HG03025 (cell line): ENCODE data around the gene BOC.

Experiments used
- ATAC-seq: cut with Tn5 transposase; IDR thresholded peaks from one replicate; pipeline ENCODE4 v1.9.1; 2021; ENCODE audit warnings: mild to moderate bottlenecking, moderate library complexity; ENCODE audit not compliant: unreplicated experiment, low FRiP score

BOC gene

GRCh38 chr3:113268942-113269341 is 57.6 kb downstream of the BOC start:
- ATAC-seq: no peak

DNA sequence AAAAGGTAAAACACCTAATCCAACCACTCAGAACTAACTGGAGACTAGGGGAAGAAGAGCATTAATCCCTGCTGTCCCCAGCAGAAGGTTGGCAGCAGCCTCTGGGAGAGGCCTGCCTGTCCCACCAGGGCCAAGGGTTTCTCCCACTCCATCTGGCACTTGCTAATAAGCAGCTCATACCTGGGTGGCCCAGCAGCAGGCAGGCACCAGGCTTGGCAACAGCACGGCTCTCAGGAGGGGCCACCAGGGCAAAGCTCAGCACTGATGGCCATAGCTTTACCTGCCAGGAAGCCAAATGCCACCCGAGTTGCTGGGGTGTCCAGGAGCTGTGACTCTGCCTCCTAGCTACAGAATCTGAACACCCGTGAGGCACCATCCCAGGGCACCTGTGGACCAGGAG is 58.3 kb downstream of the BOC start:
- no peak for ATAC-seq

GRCh38 chr3:113270068-113270467 is 58.7 kb downstream of the BOC start:
- ATAC-seq: no peak

DNA sequence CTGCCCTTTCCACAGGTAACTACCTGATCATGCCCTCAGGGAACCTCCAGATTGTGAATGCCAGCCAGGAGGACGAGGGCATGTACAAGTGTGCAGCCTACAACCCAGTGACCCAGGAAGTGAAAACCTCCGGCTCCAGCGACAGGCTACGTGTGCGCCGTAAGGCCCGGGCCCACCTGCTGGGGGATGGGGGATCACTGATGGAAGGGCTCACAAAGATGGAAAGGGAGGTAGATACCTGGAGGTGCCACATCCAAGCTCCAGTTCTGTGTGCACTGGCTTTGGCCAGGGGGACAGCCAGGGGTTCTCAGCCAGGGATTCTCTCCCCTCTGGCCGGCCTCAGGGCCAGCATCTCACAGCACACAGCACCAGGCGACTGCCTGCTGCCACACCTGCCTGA is 59.4 kb downstream of the BOC start:
- ATAC-seq: no peak

DNA sequence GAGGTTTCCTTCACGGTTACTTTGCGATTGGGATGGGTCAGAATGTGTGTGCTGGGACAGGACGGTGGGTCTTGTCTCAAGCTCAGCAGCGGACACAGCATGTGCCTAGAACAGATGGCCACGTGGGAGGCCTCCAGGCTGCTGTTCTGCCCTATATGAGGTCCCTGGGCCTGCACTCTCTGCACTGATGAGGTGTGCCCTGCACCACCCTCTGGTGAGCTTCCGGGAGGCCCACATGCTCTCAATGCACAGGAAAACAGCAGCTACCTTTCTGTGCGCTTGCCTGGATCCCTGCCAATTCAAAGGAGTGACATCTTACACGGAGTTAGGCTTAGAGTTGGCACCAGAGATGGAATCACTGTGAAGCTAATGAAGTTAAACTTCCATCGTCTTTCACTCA is 59.8 kb downstream of the BOC start:
- ATAC-seq: no peak

DNA sequence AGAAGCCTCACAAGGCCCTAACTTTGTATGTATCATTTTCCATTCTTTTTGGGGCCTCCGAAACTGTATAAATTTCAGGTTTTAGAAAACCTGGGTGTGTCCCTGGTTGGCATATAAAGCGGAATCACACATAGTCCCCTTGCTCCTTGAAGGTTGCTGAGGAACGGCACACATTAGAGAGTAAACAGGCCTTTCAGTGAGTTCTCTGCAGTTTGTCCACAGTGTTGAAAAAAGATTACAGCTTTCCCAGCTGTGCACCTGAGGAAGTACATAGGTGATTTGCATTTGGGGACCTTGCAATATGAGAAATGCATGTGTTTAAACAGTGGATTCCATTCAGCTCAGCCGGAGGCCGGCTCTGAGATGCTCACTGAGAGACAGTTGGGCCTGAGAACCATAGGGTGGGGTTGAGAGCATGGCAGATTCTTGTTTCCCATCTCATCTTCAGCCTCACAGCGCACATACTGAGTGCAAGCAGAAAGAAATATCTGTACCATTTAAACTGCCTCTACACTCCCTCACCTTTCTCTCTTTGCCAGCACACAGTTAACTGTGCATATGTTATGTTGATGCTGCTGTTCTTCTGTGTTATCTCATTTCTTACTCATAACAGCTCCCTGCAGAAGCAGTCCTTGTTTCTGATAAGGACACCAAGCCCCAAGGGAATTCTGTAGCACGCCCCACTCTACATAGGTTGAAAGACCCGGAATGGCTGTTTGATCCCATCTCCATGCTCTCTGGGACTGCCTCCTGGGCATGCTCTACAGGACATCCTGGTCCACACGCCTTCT is 60.4 kb downstream of the BOC start:
- no peak for ATAC-seq

GRCh38 chr3:113272385-113272779 is 61.0 kb downstream of the BOC start:
- ATAC-seq: no peak

DNA sequence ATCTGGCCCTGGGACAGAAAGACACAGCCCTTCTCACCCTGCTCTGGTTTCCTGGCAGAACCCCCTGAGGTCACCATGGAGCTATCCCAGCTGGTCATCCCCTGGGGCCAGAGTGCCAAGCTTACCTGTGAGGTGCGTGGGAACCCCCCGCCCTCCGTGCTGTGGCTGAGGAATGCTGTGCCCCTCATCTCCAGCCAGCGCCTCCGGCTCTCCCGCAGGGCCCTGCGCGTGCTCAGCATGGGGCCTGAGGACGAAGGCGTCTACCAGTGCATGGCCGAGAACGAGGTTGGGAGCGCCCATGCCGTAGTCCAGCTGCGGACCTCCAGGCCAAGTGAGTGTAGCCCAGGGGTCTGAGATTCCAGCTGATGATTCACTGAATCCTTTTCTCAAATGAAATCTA is 61.7 kb downstream of the BOC start:
- no peak for ATAC-seq

GRCh38 chr3:113273604-113274378 is 62.4 kb downstream of the BOC start:
- no peak for ATAC-seq

GRCh38 chr3:113274425-113275257 is 63.3 kb downstream of the BOC start:
- no peak for ATAC-seq

- ATAC-seq: no peak
These were observed 63.9 kb downstream of the BOC start for GRCh38 chr3:113275258-113275556.

DNA sequence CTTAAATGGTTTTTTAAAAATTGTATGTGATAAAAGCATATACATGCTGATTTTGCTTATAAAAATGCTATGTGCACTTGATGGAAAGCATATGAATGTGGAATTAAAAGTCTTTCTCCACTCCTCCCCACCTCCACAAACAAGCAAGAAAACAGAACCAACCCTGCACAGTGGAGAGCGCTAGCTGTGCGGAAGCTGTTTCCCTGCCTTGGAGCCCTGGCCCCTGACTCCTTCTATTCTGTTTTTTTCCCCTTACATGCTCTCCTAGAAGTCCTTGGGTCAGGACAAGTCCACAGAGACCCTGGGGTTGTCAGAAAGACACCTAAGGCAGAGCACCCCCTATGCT is 64.2 kb downstream of the BOC start:
- no peak for ATAC-seq

DNA sequence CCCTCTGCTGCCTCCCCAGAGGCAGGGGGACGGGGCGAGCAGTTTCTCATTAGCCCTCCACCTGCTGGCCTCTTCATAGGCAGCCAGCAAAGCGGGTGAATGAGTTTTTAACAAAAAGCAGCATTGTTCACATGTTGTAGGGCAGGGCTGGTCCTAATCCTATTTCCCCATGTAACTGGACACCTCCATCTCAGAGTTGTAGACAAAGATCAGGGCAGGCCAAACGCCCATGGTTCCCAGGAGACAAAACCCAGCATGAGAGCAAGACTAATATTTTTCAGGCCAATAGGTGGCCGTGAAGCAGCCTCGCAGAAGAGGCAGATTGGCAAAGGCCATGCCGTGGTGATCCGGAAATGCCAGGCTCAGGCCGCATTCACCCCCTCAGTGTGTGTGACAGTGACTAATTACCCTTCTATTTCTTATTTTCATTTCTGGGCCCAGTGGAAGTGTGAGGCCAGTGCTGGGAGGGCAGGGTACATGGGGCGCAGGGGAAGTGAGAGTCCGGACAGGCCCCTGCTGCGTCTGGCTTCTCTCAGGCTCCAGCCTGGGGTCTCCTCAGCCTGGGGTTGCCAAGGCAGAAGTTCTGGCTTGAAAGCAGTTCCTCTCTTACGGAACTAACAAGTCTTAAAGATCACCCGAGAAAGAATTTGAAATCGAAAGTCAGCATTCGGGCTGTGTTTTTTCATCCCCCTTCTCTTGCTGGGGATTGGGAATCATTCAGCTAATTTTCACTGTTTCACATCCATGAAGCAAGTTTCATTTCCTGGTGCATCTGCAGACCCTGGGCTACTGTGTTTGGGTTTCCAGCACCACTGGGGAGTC is 64.8 kb downstream of the BOC start:
- peak; percentile 64 for ATAC-seq

DNA sequence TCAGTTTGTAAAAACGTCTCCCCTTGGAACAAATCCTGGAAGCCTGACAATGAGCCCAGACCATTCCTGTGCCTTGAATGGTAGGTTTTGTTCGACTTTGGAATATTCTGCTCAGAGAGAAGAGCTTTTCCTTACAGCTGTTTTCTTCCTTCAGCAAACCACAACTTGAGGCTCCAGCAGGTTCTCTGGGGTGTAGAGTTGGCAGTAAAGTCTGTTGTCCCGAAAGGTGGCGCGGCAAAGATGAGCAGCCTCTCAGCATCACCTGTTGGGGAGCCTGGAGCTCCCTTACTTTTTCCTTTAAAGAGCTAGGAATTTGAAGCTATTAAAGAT is 65.4 kb downstream of the BOC start:
- no peak for ATAC-seq

DNA sequence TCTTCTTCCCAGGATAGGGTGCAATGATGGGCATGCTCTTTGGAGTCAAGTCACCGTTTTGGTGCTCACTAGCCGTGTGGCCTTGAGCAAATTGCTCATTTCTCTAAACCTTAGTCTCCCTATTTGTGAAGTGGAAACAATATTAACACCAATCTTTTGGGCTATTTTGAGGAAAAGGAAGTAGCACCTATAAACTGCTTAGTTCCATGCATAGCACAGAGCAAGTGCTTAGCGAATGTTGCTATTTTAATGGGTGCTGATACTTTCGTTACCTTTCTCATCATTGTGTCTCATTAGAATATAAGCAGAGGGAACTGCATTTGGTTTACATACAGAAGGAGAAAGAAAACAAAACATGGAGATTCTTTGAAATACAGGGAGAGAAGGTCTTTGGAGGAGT is 66.1 kb downstream of the BOC start:
- no peak for ATAC-seq

DNA sequence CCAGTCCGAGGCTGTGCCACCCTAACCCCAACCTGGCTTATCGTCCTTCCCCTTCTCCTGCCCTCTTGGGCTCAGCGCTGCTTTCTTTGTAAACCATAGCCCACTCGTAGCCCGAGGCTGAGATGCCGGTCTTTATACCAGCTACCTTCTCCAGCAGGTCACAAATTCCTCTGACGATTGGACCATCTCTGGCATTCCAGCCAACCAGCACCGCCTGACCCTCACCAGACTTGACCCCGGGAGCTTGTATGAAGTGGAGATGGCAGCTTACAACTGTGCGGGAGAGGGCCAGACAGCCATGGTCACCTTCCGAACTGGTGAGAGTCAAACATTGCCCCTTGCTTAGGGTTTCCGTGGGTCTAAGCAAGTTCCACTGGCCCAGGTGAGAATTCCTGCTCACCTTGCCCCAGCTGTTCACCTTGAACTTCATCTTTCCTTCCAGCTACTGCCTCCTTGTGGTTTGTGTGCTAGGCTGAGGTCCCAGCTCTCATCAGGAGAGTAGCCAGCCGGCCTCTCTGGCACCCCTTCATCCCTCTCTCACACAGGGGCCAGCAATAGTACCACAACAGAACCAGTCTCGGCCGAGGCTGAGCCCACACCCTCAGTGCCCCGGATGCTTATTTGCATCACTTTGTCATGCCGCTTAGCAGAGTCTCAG is 66.7 kb downstream of the BOC start:
- no peak for ATAC-seq

DNA sequence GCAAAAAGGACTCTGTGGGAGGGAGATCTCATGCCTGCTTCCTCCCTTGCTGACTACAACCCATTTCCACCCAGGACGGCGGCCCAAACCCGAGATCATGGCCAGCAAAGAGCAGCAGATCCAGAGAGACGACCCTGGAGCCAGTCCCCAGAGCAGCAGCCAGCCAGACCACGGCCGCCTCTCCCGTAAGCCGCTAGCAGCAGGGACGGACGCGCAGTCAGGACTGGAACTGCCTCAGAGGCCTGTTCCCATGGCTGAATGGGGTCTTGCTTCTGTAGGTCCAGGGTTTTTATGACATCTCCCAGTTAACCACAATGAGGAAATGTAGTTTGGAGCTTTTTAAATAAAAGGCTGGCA is 67.2 kb downstream of the BOC start:
- ATAC-seq: no peak

- ATAC-seq: no peak
These were observed 68.3 kb downstream of the BOC start for GRCh38 chr3:113279686-113280085.

DNA sequence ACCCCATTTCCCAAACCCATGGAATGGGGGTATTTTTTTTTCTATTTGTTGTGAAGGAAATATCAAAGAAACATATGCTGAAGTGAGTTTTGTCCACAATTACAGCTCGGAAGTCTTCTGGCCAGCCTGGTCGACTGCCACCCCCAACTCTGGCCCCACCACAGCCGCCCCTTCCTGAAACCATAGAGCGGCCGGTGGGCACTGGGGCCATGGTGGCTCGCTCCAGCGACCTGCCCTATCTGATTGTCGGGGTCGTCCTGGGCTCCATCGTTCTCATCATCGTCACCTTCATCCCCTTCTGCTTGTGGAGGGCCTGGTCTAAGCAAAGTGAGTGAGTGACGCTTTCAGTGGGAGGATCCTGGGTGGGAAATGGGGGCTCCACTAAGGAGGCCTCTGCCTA is 71.9 kb downstream of the BOC start:
- no peak for ATAC-seq

- no peak for ATAC-seq
These were observed 73.2 kb downstream of the BOC start for GRCh38 chr3:113284453-113285050.
